K562 treated with DMSO at 1 percent for 24 hours (cell line): ENCODE data around the gene ZNF580. TPM values are rescaled to one million over a fixed set of nuclear protein-coding genes. Genes with fewer than 3 reads are reported as not detected.

Experiments
- total RNA-seq: library from RNA; unstranded; fragments of 300-600 nt; gene quantifications from 2 replicates; pipeline ENCODE4 v1.2.3, GENCODE V29; 2022; ENCODE audit warnings: low read depth; ENCODE audit not compliant: insufficient read depth

Gene ZNF580, protein sequence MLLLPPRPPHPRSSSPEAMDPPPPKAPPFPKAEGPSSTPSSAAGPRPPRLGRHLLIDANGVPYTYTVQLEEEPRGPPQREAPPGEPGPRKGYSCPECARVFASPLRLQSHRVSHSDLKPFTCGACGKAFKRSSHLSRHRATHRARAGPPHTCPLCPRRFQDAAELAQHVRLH
- 63.3 and 72.2 TPM in 2 replicates for total RNA-seq

DNA sequence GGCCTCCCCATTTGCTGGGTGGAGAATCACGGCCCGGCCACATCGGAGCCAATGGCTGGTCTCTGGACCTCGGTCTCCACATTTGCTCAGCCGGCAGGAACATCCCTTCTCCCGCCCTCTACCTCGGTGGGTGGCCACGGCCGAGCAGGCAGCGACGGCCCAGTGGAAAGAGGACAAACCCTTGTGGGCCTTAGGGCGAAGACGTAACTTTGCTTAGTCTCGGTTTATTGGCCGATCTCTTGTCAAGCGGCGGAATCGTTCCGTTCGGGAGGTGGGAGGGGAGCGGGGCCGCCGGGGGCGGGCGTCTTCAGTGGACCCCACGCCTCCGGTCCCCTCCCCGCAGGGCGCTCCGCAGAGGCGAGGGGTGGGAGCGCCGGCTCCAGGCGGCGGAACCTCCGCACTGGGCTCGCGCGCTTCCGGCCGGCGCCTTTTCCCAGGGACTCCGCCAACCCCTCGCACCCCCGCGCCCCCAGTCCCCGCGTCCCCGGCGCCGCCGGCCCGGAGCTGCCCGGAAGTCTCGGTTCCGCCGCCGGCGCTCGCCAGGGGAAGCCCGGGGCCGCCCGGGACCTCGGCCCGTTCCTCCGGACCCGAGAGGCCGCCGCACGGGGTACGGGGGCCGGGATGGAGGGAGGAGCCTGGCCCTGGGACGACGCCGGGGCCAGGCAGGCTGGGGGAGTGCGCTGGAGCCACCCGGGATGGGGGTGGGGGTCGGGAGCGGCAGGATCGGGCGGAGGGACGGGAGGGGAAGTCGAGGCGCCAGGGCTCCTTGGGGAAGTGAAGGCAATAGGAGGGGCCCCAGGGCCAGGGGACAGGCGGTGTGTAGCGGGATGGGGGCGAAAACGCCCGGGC is at the start of gene ZNF580:
TSS of gene ZNF580 (plus strand) at position 426 of the 849 bp plus-strand sequence. CDS start 1,507 bp downstream, outside the sequence.

DNA sequence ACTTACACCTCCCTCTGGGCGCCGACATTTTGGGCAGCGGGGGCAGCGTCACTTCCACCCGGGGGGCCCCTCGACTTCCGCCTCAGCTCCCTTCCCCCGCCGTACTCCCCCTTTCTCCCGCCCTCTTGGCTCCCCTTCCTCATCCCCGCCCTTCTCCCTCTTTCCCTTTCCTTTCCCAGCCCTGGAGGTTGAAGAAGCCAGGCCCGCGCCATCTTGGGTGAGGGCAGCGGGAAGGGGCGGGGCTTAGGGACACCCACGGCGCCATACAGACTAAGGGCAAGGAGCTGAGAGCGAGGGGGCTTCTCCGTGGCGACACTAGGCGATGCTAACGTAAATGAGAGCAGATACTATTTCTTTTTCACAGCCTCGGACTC is 41.3 kb upstream of the ZNF580 start, which contains the start of gene FIZ1:
TSS of gene FIZ1 (minus strand) at position 50 of the 374 bp plus-strand sequence. CDS start 1,652 bp downstream, outside the sequence.

DNA sequence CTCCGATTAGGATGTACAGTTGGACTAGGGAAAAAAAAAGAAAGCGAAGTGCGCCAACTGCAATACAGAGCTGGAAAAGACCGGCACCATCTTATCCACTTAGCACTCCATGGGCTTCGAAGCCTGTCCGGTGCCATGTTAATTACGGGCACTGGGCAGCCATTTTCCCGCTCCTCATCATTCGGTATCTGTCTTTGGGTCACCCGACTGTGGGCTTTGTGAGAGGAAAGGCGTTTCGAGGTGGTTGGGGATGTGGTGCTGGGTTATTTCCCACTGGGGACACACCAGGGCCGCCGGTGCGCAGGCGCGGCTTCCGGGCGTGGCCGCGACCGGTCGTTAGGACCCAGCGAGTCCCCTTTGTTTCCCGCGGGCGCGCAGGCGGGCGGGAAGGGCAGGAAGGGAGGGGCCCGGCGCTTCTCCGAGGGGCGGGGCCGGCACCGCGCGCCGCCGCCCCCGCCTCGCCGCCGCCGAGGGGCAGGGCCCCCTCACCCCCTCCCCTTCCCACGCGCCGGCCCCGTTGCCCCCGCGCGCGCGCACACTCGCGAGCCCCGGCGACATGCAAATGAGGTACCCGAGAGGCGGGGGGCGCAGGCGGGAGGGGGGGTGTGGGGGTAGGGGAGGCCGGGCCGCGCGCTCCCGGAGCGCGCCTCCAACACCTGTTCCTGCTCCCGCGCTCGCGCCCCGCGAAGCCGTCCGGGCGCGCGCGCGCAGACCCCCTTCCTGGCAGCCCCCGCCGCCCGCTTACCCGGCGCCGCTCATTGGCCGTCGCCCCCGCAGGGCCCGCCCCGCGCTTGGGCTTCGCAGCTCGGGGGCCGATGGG is 40.8 kb upstream of the ZNF580 start, which contains the start of gene ZNF524:
TSS of gene ZNF524 (plus strand) at position 447 of the 820 bp plus-strand sequence. CDS start 1,825 bp downstream, outside the sequence.

DNA sequence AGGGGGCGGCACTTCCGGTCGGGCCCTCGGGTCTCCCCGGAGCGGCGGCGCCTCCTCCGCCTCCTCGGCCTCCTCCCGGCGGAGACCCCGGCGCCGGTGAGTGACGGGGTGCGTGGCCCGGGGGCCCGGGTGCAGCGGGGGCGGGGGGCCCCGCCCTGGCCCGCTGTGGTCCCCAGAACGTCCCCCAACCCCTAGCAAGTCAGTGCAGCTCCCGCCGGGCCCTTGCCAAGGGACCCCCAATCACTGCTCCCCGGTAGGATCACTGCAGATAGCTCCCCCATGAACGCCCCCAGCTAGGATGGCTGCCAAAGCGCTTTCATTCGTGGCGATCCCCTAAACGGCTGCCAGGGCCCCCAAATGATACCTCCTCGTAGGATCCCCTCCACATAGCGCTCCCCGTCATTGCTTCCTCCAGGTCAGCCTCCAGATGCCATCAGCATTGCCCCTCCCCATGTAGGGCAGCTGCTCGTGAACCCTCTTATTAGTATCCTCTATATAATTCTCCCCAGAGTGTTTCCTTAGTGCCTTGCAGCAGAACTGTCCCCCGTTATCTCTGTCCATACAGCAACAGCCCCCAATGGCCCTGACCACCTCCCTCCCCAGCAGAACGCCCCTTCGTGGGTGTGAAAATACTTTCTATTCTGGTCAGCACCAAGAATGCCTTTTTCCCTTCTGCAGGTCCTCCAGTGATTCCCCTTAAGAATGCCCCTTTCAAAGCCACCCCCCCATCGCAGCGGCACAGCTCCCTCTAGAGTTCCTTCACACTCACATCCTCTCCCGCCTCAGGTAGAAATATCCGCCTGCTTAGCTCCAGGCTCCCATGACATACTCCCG is 34.9 kb upstream of the ZNF580 start, which contains the start of gene ZNF865:
TSS of gene ZNF865 (plus strand) at position 11 of the 834 bp plus-strand sequence. CDS start 7,972 bp downstream, outside the sequence.

DNA sequence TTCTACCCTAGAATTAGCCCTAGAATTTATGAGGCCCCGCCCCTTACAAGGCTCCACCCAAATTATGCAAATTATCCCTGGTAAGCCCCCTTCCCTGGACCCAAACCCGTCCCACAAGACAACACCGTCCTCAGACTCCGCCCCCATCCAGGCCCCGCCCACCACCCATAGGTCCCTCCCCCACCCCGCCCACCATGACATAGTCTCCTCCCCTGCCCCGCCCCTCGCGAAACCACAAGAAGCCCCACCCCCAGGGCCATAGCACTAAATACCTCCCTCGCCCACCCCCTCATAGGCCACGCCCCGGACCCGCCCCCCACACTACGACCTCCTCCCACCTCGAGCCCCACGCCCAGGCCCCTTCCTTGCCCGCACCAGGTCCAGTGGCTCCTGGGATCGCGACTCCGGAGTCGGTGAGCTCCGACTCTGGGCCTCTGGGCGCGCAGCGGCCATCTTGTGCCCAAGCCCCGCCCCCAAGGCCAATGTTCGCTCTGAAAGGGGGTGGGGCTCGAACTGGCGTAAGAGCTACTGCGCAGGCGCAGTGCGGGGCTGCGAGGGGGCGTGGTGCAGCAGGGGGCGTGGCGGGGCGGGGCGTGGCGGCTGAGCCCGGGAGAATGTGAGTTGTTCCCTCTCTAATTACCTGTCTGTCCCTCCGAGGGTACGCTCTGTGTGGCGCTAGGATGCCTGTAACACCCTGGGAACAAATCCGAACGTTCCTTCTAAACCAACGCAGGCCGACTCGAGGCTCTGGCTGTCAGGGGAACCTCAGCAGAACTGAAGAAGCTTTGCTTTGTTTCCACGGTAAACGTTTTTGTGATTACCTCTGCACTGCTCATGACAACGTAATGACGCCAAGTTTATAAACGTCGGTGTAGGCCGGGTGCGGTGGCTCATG is 16.4 kb upstream of the ZNF580 start, which contains the start of gene ZNF784:
TSS of gene ZNF784 (minus strand) at position 458 of the 895 bp plus-strand sequence. CDS start at position 453, 5 bp downstream.

DNA sequence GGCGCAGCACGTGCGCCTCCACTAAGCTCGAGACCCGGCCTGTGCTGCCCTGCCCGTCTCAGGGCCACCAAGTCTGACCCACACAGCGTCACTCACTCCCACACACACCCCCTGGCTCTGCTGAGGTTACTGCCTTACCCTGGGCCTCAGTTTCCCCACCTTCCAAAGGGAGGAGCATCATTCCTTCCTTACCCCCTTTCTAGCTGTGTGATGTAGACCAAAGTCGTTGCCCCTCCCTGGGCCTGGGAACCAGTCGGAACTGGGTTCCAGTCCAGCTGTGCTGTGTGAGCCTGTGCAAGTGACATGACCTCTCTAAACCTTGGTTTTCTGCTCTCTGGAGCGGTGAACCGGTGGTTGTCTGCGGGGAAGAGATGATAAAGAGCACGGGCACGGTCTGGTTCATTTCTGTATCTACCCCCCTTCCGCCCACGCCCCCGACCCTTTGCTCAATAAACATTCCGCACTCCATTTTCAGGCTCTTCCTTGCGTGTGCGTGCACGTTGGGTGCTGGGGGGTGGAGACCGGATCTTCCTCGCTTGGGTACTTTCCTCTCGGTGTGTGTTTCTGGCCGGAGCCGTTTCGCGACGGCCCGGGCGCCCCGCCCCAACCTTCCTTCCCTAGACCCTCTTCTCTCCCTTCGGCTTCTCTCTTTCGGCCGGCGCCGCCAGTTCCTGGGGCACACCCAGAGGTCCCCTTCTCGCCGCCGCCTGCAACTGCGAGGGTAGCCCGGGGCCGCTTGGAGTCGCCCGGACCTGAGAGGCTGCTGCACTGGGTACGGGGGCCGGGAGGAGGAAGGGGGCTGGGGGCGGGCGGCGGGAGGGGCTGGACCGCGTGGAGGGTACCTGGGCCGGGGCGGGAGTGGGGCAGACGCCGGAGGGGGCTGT is 2.4 kb downstream of the ZNF580 start, which contains the start of gene ZNF581:
TSS of gene ZNF581 (plus strand) at position 647 of the 884 bp plus-strand sequence. CDS start 923 bp downstream, outside the sequence.

DNA sequence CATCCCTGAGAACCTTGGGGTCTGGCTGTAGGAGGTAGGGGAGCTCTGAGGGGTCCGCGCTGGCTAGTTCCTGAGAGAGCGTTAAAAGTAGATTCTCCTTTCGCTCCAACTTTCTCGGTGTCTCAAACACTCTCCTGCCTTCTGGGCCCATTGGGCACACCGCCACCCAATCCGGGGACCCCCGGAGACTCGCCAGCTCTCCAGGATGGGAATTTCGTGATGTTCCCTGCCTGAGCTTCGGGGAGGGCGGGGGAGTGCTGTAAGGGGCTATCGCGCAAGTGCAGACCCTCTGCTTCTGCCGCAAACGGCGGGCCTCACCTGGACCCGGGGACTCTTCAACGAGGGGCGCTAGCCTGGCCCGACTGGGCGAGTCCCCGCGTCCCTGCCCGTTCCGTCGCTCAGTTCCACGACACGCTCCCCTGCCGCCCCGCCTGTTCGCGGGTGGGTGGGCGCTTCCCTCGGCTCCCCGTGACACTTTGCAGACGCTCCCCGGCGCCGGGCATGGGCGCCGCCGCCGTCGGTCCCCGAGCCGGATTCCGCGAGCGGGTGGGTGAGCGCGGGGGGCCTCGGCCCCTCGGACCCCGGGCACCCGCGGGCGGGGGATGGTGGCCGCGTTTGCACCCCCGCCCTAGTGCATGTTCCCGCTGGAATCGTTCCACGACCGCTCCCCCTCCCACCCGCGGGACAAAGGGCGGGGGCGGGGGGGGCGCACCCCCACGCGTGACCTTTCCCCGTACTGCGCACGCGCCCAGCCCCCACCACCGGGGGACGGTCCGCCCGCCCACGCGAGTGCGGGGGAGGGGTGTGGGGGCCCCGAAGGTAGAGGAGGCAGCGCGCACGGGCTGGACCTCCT is 7.2 kb downstream of the ZNF580 start, which contains the start of gene CCDC106:
TSS of gene CCDC106 (plus strand) at position 481 of the 853 bp plus-strand sequence. CDS start 835 bp downstream, outside the sequence.

DNA sequence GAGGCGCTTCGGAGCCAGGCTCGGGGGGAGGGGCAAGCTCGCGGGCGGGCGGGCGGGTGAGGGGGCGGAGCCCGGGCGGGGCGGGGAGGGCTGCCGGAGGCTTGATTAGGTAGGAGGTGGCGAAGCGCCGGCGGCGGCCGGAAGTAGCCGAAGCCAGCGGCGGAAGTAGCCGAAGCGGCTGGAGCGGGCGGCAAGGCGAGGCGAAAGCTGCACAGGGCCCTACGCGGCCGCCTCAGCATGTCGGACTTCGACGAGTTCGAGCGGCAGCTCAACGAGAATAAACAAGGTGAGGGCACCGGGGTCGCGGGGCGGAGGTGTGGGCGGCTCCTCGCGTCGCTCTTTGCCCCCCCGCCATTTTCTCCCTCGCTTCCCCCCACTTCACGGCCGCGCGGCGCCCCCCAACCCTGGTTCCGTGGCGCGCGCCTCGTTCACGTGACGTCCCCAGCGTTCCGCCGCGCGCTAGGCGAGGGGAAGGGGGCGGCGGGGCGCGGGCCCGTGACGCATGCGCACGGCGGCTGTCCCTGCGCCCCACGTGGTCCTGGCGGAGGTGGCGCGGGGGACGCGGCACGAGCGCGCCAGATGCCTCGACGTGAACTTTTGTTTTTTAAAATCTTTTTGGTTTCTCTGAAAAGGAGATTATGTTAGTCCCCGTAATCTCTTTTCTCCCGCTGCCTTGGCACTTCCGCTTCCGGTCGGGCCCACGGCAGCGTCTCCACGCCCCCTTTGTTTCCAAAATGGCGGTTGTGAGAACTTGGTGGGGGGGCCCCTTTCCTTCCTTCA is 14.3 kb downstream of the ZNF580 start, which contains the start of gene U2AF2:
TSS of gene U2AF2 (plus strand) at position 168 of the 780 bp plus-strand sequence. CDS start at position 238, 70 bp downstream.

DNA sequence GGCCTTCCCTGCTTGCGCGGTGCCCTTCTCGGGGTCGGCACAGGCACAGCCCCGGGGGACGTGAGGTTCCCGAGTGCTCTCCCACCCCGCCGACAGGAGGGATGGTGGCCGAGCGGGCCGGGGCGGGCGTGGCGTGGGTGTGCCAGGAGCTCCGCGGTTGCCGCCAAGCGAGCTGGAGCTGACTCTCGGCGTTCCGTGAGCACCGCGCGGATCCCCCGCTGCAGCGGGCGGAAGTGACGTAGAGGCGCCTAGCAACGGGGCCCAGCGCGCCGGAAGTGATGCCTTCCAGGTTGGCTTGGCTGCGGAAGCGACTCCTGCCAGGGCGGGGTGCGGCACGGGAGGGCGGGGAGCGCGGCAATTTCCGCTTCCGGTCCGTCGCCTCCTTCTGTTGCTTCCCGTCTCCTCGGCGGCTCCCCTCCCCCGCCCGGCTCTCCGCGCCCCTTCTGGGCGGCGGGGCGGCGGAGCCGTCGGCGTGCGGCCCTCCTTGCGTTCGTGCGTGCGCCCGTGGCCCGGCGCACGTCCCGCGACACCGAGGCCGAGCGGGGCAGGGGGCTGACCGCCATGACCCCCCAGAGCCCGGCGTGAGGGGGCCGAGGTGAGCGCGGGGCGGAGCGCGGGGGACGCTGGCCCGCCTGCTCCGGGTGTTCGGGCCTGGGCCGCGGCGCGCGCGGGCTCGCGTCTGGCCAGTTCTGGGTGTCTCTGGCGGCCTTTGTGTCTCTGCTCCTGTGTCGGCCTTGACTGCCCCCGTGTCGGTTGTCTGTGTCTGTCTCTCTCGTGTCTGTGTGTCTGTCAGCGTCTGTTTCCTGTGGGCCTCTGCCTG is 34.2 kb downstream of the ZNF580 start, which contains the start of gene EPN1:
TSS of gene EPN1 (plus strand) at position 386 of the 820 bp plus-strand sequence. CDS start 3,402 bp downstream, outside the sequence.

Other genes with a start within 250 kb of the ZNF580 start
- gene UBE2S, start 233.2 kb upstream of the ZNF580 start, total RNA-seq = 574 and 580 TPM in 2 replicates
- gene SHISA7, start 197.7 kb upstream of the ZNF580 start, total RNA-seq = 0.13 and 0.37 TPM in 2 replicates
- 89.2 and 101 TPM in 2 replicates for gene ISOC2, start 179.4 kb upstream of the ZNF580 start, total RNA-seq
- gene C19orf85, start 176.3 kb upstream of the ZNF580 start, total RNA-seq = not detected in 2 replicates
- 24.8 and 40.1 TPM in 2 replicates for gene ZNF628, start 164.4 kb upstream of the ZNF580 start, total RNA-seq
- gene NAT14, start 155.8 kb upstream of the ZNF580 start, total RNA-seq = 42.4 and 59.4 TPM in 2 replicates
- 0.81 and 2.3 TPM in 2 replicates for gene SSC5D, start 152.6 kb upstream of the ZNF580 start, total RNA-seq
- not detected in 2 replicates for gene SBK2, start 103.9 kb upstream of the ZNF580 start, total RNA-seq
- 0.54 and 0.58 TPM in 2 replicates for gene SBK3, start 95.5 kb upstream of the ZNF580 start, total RNA-seq
- 21.0 and 21.2 TPM in 2 replicates for gene ZNF579, start 60.2 kb upstream of the ZNF580 start, total RNA-seq
- gene FIZ1, start 41.5 kb upstream of the ZNF580 start, total RNA-seq = 22.4 and 24.3 TPM in 2 replicates
- gene ZNF524, start 40.7 kb upstream of the ZNF580 start, total RNA-seq = 36.7 and 51.4 TPM in 2 replicates
- 42.3 and 49.2 TPM in 2 replicates for gene ZNF865, start 35.4 kb upstream of the ZNF580 start, total RNA-seq
- 8.9 and 10.8 TPM in 2 replicates for gene ZNF784, start 16.4 kb upstream of the ZNF580 start, total RNA-seq
- gene ZNF581, start 2.6 kb downstream of the ZNF580 start, total RNA-seq = 48.8 and 56.6 TPM in 2 replicates
- 39.6 and 48.7 TPM in 2 replicates for gene CCDC106, start 7.2 kb downstream of the ZNF580 start, total RNA-seq
- gene U2AF2, start 14.0 kb downstream of the ZNF580 start, total RNA-seq = 211 and 216 TPM in 2 replicates
- 131 and 133 TPM in 2 replicates for gene EPN1, start 34.2 kb downstream of the ZNF580 start, total RNA-seq
- not detected in 2 replicates for gene NLRP9, start 97.4 kb downstream of the ZNF580 start, total RNA-seq
- 2.1 and 3.3 TPM in 2 replicates for gene RFPL4A, start 118.1 kb downstream of the ZNF580 start, total RNA-seq
- gene RFPL4AL1, start 128.1 kb downstream of the ZNF580 start, total RNA-seq = 1.7 TPM in 1 of 2 replicates, not detected in the other
- gene NLRP11, start 191.0 kb downstream of the ZNF580 start, total RNA-seq = 1.2 and 1.7 TPM in 2 replicates
- 2.2 and 4.8 TPM in 2 replicates for gene NLRP4, start 195.5 kb downstream of the ZNF580 start, total RNA-seq